Measurements from ENCODE around the gene HPN.

DNA sequence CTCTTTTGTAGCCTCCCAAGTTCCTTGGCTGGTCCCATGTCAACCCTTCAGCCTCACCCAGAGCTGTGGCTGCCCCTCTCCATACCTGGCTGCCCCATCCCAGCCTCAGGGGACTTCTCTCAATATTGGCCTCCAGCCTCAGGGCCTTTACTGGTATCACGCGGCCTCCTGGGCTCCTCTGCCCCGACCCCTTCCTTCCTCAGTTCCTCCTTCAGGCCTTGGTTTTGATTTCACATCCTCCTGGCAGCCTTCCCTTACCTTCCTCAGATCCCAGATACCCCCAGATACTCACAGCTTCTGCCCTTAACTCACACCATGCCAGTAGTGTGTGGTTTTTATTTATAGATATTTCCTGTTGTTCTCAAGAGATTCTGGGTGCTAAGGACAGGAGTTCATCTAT lies 24.0 kb upstream of the HPN start:
- TF ChIP-seq, protein P1, sequence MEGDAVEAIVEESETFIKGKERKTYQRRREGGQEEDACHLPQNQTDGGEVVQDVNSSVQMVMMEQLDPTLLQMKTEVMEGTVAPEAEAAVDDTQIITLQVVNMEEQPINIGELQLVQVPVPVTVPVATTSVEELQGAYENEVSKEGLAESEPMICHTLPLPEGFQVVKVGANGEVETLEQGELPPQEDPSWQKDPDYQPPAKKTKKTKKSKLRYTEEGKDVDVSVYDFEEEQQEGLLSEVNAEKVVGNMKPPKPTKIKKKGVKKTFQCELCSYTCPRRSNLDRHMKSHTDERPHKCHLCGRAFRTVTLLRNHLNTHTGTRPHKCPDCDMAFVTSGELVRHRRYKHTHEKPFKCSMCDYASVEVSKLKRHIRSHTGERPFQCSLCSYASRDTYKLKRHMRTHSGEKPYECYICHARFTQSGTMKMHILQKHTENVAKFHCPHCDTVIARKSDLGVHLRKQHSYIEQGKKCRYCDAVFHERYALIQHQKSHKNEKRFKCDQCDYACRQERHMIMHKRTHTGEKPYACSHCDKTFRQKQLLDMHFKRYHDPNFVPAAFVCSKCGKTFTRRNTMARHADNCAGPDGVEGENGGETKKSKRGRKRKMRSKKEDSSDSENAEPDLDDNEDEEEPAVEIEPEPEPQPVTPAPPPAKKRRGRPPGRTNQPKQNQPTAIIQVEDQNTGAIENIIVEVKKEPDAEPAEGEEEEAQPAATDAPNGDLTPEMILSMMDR (IDR thresholded peaks at IDR 0.05; ENCODE audit: low read depth, low read length): no peak
- TF ChIP-seq EZH2phosphoT487 (IDR thresholded peaks at IDR 0.05; ENCODE audit: low read depth): no peak

Data from OCI-LY3 (cell line).